HG03175 (cell line): ENCODE results near the gene LRRC3B.

Experiments
- ATAC-seq: cut with Tn5 transposase; IDR thresholded peaks from one replicate; pipeline ENCODE4 v1.9.1; 2021; ENCODE audit warnings: mild to moderate bottlenecking, moderate library complexity; ENCODE audit not compliant: unreplicated experiment

The LRRC3B gene

GRCh38 chr3:26704736-26705135 is 82.2 kb downstream of the LRRC3B start:
- no peak for ATAC-seq

DNA sequence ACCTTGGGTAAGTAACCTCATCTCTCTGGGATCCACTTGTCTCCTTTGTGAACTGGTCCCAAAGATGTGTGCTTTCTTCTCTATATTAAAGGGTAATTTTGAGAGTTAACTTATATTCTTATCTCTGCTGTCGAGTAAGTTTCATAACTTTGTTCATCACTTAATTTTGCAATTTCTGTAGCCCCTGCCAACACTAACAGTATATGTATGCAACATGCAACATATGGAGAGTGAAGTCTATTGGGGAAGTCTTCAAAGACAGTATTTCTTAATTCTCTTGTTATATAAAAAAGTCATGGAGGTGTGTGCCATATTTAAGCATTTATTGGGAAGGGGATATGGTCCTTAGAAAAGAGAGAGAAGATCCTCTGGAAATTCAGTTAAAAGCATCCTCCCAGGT is 85.9 kb downstream of the LRRC3B start:
- ATAC-seq = no peak

DNA sequence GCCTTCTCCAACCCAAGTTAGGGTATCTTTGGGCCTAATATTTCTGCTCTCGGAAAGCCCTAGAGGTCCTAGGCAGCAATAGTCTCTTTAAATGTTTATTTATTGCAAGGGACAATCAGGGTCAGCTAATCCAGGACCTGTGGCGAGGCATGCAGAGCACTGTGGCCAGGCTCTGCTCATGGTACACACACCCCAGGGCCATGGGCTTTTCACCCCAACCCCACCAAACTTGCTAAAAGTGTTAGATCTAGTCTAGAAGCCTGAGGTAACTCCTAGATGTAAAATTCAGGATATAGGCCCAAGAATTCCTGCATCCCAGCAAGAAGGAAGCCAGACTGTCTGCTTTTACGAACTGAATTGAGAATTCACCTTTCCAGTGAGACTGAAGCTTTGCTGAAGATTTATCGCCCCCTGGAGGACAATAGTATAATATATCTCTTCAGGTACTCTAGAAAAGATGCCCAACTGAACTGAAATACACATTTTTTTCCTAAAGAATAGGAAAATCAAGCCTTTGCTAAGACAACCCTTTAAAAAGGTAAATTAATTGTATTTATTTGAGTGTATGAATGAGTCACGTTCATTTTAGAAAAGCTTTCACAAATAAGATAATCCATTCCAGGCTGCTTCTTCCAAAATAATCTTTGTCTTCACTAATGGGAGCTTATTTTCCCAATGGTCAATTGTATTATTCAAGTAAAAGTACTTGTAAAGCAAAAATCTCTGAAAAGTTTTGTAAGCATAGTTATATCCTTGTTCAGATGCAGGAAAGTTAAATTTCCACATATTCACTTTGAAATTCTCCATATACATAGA is 89.8 kb downstream of the LRRC3B start:
- ATAC-seq = peak; percentile 76

DNA sequence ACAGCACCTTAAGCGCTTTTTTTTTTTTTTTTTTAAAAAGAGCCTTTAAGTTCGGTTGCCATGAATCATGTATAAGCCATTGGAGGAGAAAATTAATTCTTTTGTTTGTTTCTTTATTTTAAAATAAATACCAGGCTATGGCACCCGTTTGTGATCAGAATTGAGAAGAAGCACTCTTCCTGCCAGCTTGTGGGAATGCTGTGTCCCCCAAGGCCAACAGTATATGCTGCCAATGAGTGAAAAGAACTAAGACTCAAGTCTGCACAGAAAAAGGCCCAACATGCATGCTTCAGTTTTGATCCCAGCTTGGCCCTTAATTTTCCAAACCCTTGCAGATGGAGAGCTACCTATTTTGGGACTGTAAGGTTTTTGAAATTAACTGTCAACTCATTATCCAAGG is 90.5 kb downstream of the LRRC3B start:
- no peak for ATAC-seq

DNA sequence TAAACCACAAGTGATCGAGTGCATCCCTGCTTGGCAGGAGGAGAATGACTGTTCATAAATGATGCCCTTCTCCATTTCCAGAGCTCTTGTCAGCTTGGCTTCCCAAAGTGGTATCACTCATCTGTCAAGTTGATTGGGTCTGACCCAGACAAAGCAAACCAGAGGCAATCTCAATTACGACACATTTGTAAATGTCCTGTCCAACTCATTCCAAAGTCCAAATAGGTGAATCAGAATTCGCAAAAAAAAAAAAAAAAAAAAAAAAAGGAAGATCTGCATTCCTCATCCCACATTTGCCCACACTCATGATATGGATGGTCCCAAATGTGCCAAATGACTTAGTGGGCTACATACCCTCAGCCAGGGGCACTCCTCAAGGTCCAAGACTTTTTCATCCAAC is 91.9 kb downstream of the LRRC3B start:
- ATAC-seq = no peak

GRCh38 chr3:26715431-26715830 is 92.9 kb downstream of the LRRC3B start:
- no peak for ATAC-seq

DNA sequence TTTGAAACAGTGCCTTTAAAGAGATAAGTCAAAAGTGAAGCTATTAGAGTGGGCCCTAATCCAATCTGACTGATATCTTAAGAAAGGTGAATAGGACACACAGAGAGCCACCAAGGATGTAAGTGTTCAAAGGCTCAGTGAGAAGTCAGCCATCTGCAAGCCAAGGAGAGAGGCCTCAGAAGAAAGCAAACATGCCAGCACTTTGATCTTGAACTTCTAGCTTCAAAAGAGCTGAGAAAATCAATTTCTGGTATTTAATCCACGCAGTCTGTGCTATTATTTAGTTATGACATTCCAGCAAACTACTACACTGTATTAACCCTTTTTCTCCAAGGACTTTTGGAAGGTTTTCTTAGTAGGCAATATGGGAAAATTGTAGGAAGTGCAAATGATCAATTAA is 95.7 kb downstream of the LRRC3B start:
- no peak for ATAC-seq

DNA sequence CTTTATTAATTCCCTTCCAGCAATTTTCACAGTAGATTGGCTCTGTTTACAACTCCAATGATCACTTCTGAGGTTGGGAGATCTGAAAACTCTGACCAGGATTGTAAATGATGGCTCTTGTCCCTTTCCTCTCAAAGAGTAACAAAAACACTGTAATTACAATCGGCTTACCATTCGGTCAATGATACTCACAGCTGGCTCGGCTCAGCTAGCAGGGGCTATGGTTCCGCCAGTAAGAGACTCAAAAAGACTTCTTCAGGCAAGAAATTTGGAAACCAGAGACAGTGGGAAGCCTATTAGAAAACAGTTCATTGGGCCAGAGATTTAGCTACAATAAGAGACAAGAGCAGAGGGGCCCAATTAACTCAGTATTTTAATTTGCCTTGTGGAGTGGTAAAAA is 96.6 kb downstream of the LRRC3B start:
- ATAC-seq = no peak

GRCh38 chr3:26721047-26721446 is 98.5 kb downstream of the LRRC3B start:
- ATAC-seq = peak; percentile 52

DNA sequence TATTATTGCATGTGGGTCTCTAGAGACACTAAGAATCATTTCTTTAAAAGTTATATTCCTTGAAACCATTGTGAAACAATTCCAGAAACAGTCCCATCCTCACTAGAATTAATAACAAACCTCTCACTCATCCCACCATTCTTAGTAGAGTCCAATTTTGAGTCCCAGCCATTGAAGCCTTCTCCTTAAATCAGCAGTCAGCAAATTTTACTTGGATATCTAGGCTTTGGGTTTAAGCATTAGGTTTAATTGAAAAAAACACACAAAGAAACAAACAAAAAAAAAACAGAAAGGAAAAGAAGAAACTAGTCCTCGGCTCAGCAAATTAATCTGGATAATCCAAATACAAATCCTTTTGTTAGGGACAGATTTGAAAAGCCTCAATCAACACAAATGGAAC is 109.3 kb downstream of the LRRC3B start:
- no peak for ATAC-seq

DNA sequence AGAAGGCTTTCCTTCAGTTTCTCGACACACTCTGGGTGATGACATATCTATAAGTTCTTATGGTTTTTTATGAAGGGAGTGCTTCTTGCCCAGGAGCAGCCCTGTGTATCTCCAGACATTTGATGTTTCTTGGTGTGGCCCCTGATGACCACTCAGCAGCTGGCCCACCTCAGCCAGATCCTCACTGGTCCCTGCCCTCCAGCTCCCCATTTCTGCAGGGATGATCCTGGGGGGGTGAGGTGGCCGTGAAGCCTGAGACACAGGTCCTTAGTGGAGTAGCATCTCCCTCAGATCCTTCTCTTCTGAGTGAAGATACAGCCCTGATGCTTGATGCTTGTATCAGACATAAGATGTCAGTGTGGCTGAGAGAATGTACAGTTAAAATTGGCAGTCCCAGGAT is 127.7 kb downstream of the LRRC3B start:
- no peak for ATAC-seq

GRCh38 chr3:26752466-26752865 is 129.9 kb downstream of the LRRC3B start:
- no peak for ATAC-seq

GRCh38 chr3:26753095-26753494 is 130.5 kb downstream of the LRRC3B start:
- no peak for ATAC-seq

DNA sequence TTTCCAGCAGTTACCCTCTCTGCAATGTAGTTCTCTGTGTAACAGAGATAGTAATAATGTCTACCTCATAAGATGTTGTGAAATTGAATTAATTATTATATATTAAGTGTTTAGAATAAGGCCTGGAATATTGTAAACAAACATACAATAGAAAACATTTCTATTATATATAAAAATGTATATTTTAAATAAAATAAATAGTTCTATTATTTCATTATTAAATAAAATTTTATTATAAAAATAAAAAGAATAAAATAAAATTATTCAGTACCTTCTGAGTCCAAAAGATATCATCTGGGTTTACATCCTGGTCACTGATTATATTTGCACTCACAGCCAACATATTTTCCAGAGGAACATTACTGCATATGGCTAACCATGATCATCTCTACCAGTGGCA is 135.4 kb downstream of the LRRC3B start:
- ATAC-seq = no peak
